Measurements from ENCODE around the gene HOXB13. TPM values are rescaled to one million over a fixed set of nuclear protein-coding genes. Genes with fewer than 3 reads are reported as not detected.

The HOXB13 gene
- total and polyA plus RNA-seq, 3 donors from 2014 or later, result 0.24 TPM; not detected in 2

DNA sequence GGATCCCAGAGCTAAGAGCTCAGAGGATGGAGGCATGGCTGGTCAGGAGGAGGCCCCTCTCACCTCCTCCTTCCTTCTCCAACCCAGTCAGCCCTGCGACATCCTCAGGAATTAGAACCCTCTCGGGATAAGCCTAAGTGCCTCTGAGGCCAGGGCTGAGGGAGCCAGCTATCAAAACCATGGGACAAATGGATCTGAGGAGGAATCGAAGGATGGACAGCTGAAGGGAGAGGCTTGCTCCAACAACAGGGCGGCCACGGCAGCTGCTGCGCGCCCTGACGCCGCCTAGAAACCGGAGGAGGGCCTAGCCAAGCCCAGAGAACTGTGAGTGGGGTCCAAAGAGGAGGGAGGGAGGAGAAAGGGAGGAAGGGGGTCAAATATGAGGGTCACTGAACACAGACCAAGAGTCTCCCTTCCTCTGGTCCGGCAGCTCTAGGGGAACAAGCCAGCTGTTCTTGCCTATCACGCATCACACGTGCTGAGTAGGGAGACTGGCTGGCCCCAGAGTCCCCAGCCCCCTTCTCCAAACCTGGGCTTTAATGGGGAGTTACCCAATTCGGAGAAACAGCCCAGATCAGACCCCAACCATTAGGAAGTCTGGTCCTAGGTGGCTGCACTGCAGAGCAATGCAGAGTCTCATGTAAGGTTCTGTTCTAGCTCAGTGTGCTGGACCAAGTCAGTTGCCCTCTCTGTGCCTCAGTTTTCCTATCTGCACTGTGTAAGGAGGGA is 5.9 kb upstream of the HOXB13 start:
- TF ChIP-seq, protein P1, sequence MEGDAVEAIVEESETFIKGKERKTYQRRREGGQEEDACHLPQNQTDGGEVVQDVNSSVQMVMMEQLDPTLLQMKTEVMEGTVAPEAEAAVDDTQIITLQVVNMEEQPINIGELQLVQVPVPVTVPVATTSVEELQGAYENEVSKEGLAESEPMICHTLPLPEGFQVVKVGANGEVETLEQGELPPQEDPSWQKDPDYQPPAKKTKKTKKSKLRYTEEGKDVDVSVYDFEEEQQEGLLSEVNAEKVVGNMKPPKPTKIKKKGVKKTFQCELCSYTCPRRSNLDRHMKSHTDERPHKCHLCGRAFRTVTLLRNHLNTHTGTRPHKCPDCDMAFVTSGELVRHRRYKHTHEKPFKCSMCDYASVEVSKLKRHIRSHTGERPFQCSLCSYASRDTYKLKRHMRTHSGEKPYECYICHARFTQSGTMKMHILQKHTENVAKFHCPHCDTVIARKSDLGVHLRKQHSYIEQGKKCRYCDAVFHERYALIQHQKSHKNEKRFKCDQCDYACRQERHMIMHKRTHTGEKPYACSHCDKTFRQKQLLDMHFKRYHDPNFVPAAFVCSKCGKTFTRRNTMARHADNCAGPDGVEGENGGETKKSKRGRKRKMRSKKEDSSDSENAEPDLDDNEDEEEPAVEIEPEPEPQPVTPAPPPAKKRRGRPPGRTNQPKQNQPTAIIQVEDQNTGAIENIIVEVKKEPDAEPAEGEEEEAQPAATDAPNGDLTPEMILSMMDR (IDR thresholded peaks at IDR 0.05), result no peak
- TF ChIP-seq POLR2A (IDR thresholded peaks at IDR 0.05), result no peak
- Histone ChIP-seq H3K27ac (no peak overlapping the region), H3K4me1 (no peaks in the 10 kb centered on the region), H3K36me3 (ENCODE audit: low read depth, missing control alignments) (no peaks in the 10 kb centered on the region), H3K9me3 (no peaks in the 10 kb centered on the region), H3K27me3 (peaks cover 6% of the 10 kb centered on the region), H3K4me3 (no peak overlapping the region)
- DNase-seq, result no peak
- intact Hi-C loops (cut with DNase I; ENCODE audit: low total_unique reads), result no loop called here
- 7 to 15% methylated on average over 14 of the region's 14 CpGs for WGBS, 2 donors

DNA sequence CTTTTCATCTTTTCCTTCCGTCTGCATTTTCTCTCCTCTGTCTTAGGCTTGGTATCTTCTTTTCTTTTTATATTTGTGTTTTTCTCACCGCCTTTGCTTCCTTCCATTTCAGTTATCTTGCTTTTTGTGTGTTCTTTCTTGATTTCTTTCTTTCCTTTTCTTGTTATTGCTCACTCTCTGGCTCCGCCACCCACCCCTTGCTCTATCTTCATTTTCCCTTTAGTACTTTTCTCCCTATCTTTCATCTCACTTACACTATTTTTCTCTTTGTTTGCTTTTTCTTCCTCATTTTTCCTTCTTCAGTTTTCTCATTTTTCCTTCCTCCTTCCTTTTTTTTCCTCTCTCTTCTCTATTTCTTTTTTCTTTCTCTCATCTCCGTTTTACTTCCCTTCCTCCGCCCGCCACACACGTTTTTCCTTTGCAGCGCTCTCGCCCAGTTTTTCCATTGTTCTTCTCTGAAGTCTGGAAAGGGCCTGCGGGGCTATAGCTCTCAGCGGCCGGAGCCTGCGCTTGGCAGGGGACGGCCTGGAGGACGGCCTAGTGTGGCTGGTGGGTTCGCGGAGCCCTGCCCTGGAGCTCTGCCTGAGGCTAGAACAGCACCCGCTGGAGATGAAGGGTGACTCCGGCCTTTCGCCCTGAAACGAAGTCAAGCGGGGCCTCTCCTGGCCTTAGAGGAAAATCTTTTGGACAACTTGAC is 5.2 kb upstream of the HOXB13 start:
- DNase-seq, result no peak
- Histone ChIP-seq H3K4me3 (no peak overlapping the region), H3K4me1 (no peaks in the 10 kb centered on the region), H3K9me3 (no peaks in the 10 kb centered on the region), H3K27me3 (peaks cover 6% of the 10 kb centered on the region), H3K27ac (no peak overlapping the region), H3K36me3 (ENCODE audit: low read depth, missing control alignments) (no peaks in the 10 kb centered on the region)
- TF ChIP-seq, protein P1 (IDR thresholded peaks at IDR 0.05), result no peak
- no peak for TF ChIP-seq POLR2A (IDR thresholded peaks at IDR 0.05)
- intact Hi-C loops (cut with DNase I; ENCODE audit: low total_unique reads), result no loop called here
- 11 to 12% methylated on average over 18 to 22 of the region's 22 CpGs for WGBS, 2 donors

DNA sequence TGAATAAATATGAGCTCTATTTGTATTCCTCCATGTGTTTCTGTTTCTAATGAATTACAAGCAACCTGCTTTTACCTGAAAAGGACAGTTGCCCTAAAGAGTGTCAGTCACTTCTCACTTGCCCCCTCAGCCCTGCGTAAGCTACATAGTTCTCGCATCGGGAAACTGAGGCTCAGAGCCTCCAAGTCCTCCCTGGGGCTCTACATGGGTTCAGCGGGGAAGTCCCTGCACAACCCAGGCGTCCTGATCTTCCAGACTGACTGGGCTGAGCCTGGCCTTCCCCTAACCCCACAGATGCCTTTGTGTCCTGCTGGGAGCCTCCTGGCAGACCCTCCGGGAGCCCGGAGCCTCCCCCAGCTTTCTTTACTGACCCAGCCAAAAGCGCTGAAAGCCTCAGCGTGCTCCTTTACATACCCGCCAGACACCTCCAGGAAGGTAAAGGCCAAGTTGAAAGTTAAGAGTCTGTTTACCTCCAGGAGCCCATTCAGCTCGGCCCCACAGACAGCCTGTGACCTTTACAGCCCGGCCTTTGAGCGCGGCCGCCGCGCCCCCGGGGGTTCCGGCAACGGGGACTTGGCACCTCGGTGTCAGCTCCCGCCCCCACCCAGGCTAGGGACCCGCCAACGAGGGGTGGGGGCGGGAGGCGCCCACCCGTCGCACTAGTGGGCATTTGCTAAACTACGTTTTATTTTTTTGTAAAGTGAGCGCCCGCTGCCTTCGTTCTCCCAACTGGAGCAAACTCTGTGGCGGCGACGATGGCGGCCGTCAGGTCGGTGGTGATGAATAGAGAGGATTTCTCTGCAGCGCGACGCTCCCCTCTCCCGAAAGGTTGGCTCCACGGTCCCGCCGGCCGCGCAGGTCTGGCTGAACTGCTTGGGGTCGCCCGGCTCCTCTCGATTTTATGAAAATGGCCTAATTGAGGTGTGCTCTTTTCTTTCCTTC is 4.4 kb upstream of the HOXB13 start:
- Histone ChIP-seq H3K9me3 (no peaks in the 10 kb centered on the region), H3K36me3 (ENCODE audit: low read depth, missing control alignments) (no peaks in the 10 kb centered on the region), H3K27ac (no peak overlapping the region), H3K4me3 (no peak overlapping the region), H3K4me1 (peaks cover 6% of the 10 kb centered on the region), H3K27me3 (peaks cover 6% of the 10 kb centered on the region)
- WGBS, 2 donors, result 3 to 5% methylated on average over 27 to 50 of the region's 50 CpGs
- DNase-seq, result no peak
- TF ChIP-seq, protein P1 (IDR thresholded peaks at IDR 0.05), result no peak
- TF ChIP-seq POLR2A (IDR thresholded peaks at IDR 0.05), result no peak
- intact Hi-C loops (cut with DNase I; ENCODE audit: low total_unique reads), result no loop called here

- TF ChIP-seq, protein P1 (IDR thresholded peaks at IDR 0.05), result no peak
- TF ChIP-seq POLR2A (IDR thresholded peaks at IDR 0.05), result no peak
- intact Hi-C loops (cut with DNase I; ENCODE audit: low total_unique reads), result no loop called here
- Histone ChIP-seq H3K4me3 (no peak overlapping the region), H3K4me1 (peaks cover 6% of the 10 kb centered on the region), H3K27ac (no peak overlapping the region), H3K9me3 (no peaks in the 10 kb centered on the region), H3K36me3 (ENCODE audit: low read depth, missing control alignments) (no peaks in the 10 kb centered on the region), H3K27me3 (peaks cover 6% of the 10 kb centered on the region)
- DNase-seq, result no peak
Observed at GRCh38 chr17:48731355-48731754, 2.8 kb upstream of the HOXB13 start.
